Coronary artery (tissue), 2 donors: ENCODE results near the gene LAPTM5.

Experiments
- DNase-seq: peaks from one replicate; pipeline ENCODE4 v3.0.0-alpha.2; 2017; ENCODE audit warnings: low spot score
- H3K27ac ChIP-seq, 2 donors: fragments of 200-600 bp; sonication (generic); one replicate each; pipeline ENCODE4 v1.5.1; 2016 to 2019
- H3K4me3 ChIP-seq: fragments of 200-600 bp; sonication (generic); 2 replicates; pipeline ENCODE4 v1.5.1; 2016; ENCODE audit warnings: mild to moderate bottlenecking, moderate library complexity
- TF ChIP-seq, protein P1 (sequence below): fragments of 200-600 bp; sonication (generic); IDR thresholded peaks from one replicate; pipeline ENCODE4 v1.5.1; 2019; ENCODE audit warnings: antibody characterized with exemption

The LAPTM5 gene

GRCh38 chr1:30704271-30704670, 53.3 kb downstream of the LAPTM5 start:
- TF ChIP-seq, protein P1, sequence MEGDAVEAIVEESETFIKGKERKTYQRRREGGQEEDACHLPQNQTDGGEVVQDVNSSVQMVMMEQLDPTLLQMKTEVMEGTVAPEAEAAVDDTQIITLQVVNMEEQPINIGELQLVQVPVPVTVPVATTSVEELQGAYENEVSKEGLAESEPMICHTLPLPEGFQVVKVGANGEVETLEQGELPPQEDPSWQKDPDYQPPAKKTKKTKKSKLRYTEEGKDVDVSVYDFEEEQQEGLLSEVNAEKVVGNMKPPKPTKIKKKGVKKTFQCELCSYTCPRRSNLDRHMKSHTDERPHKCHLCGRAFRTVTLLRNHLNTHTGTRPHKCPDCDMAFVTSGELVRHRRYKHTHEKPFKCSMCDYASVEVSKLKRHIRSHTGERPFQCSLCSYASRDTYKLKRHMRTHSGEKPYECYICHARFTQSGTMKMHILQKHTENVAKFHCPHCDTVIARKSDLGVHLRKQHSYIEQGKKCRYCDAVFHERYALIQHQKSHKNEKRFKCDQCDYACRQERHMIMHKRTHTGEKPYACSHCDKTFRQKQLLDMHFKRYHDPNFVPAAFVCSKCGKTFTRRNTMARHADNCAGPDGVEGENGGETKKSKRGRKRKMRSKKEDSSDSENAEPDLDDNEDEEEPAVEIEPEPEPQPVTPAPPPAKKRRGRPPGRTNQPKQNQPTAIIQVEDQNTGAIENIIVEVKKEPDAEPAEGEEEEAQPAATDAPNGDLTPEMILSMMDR = no peak
- no peak overlapping the region for H3K4me3 ChIP-seq
- H3K27ac ChIP-seq = no peak overlapping the region
- DNase-seq = no peak

DNA sequence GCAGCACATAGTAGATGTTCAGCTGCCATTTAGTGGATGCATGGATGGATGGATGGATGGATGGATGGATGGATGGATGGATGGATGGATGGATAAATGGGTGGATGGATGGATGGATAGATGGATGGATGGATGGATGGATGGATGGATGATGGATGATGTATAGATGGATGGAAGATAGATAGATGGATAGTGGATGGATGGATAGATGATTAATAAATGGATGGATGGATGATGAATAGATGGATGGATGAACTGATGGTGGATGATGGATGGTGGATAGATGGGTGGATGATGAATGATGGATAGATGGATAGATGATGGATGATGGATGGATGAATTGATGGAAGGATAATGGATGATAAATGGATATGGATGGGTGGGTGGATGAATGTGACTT, 54.8 kb downstream of the LAPTM5 start:
- no peak for DNase-seq
- Histone ChIP-seq H3K4me3 (no peak overlapping the region), H3K27ac (no peak overlapping the region)
- TF ChIP-seq, protein P1 = no peak

GRCh38 chr1:30701258-30701633, 56.3 kb downstream of the LAPTM5 start:
- no peak overlapping the region for H3K4me3 ChIP-seq
- DNase-seq = no peak
- H3K27ac ChIP-seq = no peak overlapping the region
- TF ChIP-seq, protein P1 = no peak

DNA sequence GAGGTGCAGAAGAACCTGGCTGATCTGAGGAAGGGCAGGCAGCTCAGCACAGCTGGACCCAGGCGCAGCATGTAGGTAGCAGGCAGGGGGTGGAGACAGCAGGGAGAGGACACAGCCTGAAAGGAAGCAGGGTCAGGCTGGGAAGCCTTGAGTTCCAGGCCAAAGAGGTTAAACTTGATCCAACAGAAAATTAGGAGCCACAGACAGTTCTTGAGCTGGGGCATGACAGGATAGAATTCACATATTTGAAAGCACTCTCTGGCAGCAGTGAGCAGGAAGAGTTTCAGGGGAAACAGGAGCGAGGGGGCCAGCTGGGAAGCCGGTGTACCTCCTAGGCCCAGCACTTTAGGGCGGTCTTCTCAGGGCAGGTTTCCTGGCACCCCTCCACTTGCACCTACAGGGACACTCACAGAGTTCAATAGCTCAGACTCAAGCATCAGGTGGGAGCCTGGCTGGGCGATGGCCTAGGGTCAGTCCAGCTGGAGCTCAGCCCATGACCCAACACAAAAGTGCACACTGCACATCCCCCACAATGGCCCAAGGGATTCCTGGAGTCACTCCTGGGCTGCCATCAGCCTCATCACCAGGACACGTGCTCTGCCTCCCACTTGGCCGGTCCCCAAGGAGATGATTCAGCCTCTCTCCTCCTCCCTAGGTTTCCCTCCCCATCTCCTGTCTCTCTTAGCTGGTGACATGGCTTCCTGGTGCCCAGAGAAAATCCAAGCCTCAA, 56.9 kb downstream of the LAPTM5 start:
- Histone ChIP-seq H3K27ac (no peak overlapping the region), H3K4me3 (no peak overlapping the region)
- TF ChIP-seq, protein P1 = no peak
- DNase-seq = no peak

- Histone ChIP-seq H3K27ac (no peak overlapping the region), H3K4me3 (no peak overlapping the region)
- TF ChIP-seq, protein P1 = no peak
- DNase-seq = no peak
Measured at GRCh38 chr1:30699762-30700161, 57.8 kb downstream of the LAPTM5 start.

- Histone ChIP-seq H3K27ac (peak overlapping the region in 1 of 2 donors; percentile 48), H3K4me3 (no peak overlapping the region)
- no peak for DNase-seq
- TF ChIP-seq, protein P1 = no peak
Measured at GRCh38 chr1:30698401-30698981, 59.1 kb downstream of the LAPTM5 start.
